Astrocyte of the spinal cord (primary cell): ENCODE data around the gene PCDHGA9.
"Not testable (repeated sequence)": the region's sequence is repeated elsewhere in the genome, so short reads cannot be mapped to it uniquely, and the experiment has no call there.

Experiments
- DNase-seq: peaks from one replicate; pipeline ENCODE4 v3.0.0; 2011; ENCODE audit warnings: low read depth, low spot score
- H3K4me3 ChIP-seq: 2 replicates; pipeline ENCODE4 v1.5.1; 2011; ENCODE audit warnings: low read depth, mild to moderate bottlenecking, low read length, moderate library complexity
- in situ Hi-C: cut with HindIII; loops from 2 replicates; pipeline ENCODE4 v1.10.0; 2017; ENCODE audit warnings: low sequenced_read_pairs
- TF ChIP-seq, protein P1 (sequence below): IDR thresholded peaks from 2 replicates; pipeline ENCODE4 v1.5.1; 2012; ENCODE audit warnings: low read depth, mild to moderate bottlenecking, low read length, inconsistent platforms

The PCDHGA9 gene

DNA sequence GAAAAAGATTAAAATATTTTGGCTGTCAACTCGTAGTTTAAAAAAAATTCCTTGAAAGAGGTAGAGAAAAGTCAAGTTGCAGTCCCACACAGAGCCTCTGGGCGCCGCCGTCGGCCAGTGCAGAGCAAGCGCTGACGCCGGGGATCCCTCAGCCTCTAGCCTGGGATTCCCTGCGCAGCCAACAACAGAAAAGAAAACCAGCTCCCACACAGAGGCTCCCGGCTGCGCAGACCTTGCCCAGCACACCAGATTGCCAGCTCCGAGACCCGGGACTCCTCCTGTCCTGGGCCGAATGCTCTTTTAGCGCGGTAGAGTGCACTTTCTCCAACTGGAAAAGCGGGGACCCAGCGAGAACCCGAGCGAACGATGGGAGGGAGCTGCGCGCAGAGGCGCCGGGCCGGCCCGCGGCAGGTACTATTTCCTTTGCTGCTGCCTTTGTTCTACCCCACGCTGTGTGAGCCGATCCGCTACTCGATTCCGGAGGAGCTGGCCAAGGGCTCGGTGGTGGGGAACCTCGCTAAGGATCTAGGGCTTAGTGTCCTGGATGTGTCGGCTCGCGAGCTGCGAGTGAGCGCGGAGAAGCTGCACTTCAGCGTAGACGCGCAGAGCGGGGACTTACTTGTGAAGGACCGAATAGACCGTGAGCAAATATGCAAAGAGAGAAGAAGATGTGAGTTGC, 15.1 kb downstream of the PCDHGA9 start, which contains the start of gene PCDHGB7:
Gene PCDHGB7 (plus strand): TSS at position 184 of the 679 bp plus-strand sequence. CDS start 183 bp downstream, at position 367.
- H3K4me3 ChIP-seq, result peak within 1 kb of the TSS; percentile 44
- peak; percentile 85 for DNase-seq
- in situ Hi-C loops, result not testable (repeated sequence)
- TF ChIP-seq, protein P1, sequence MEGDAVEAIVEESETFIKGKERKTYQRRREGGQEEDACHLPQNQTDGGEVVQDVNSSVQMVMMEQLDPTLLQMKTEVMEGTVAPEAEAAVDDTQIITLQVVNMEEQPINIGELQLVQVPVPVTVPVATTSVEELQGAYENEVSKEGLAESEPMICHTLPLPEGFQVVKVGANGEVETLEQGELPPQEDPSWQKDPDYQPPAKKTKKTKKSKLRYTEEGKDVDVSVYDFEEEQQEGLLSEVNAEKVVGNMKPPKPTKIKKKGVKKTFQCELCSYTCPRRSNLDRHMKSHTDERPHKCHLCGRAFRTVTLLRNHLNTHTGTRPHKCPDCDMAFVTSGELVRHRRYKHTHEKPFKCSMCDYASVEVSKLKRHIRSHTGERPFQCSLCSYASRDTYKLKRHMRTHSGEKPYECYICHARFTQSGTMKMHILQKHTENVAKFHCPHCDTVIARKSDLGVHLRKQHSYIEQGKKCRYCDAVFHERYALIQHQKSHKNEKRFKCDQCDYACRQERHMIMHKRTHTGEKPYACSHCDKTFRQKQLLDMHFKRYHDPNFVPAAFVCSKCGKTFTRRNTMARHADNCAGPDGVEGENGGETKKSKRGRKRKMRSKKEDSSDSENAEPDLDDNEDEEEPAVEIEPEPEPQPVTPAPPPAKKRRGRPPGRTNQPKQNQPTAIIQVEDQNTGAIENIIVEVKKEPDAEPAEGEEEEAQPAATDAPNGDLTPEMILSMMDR, result peak; percentile 84

DNA sequence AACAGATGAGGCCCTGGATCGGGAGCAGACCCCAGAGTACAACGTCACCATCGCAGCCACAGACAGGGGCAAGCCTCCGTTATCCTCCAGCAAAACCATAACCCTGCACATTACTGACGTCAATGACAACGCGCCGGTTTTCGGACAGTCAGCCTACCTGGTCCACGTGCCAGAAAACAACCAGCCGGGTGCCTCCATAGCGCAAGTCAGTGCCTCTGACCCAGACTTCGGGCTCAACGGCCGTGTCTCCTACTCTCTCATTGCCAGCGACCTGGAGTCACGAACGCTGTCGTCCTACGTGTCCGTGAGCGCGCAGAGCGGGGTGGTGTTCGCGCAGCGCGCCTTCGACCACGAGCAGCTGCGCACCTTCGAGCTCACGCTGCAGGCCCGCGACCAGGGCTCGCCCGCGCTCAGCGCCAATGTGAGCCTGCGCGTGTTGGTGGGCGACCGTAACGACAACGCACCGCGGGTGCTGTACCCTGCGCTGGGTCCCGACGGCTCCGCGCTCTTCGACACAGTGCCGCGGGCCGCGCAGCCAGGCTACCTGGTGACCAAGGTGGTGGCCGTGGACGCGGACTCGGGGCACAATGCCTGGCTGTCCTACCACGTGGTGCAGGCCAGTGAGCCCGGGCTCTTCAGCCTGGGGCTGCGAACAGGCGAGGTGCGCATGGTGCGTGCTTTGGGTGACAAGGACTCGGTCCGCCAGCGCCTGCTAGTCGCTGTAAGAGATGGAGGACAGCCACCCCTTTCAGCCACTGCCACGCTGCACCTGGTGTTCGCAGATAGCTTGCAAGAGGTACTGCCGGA, 16.7 kb downstream of the PCDHGA9 start:
- no peak for DNase-seq
- H3K4me3 ChIP-seq, result no peak overlapping the region
- in situ Hi-C loops, result no loop called here
- TF ChIP-seq, protein P1, result no peak

DNA sequence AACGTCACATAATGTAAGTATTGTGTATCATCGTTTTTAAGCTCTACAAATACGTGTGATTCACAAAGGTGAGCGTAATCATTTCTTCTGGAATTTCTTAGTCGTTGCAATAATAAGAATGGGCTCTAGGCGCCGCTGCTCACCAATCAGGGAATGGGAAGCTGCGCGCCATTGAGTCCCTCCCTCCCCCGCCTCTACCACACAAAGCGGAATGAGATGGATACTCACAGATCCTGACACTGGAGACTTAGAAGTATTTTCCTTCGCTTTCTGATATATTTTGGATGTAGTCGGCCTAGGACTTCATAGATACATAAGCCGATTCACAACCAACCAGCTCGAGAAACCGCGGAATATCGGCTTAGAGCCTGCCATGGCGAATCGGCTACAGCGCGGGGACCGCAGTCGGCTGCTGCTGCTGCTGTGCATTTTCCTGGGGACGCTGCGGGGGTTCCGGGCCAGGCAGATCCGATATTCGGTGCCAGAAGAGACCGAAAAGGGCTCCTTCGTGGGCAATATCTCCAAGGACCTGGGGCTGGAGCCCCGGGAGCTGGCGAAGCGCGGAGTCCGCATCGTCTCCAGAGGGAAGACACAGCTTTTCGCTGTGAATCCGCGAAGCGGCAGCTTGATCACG, 18.4 kb downstream of the PCDHGA9 start, which contains the start of gene PCDHGA11:
Gene PCDHGA11 (plus strand): TSS at position 197 of the 634 bp plus-strand sequence. CDS start 177 bp downstream, at position 374.
- peak within 1 kb of the TSS; percentile 52 for H3K4me3 ChIP-seq
- TF ChIP-seq, protein P1, result peak; percentile 59
- in situ Hi-C loops, result no loop called here
- peak; percentile 82 for DNase-seq

DNA sequence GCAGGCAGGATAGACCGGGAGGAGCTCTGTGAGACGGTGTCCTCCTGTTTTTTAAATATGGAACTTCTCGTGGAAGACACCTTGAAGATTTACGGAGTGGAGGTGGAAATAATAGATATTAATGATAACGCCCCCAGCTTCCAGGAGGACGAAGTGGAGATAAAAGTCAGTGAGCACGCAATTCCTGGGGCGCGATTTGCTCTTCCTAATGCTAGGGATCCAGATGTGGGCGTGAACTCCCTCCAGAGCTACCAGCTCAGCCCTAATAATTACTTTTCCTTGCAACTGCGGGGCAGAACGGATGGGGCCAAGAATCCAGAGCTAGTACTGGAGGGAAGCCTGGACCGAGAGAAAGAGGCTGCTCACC, 18.9 kb downstream of the PCDHGA9 start:
- H3K4me3 ChIP-seq, result peak overlapping the region; percentile 52
- DNase-seq, result no peak
- in situ Hi-C loops, result no loop called here
- TF ChIP-seq, protein P1, result no peak

DNA sequence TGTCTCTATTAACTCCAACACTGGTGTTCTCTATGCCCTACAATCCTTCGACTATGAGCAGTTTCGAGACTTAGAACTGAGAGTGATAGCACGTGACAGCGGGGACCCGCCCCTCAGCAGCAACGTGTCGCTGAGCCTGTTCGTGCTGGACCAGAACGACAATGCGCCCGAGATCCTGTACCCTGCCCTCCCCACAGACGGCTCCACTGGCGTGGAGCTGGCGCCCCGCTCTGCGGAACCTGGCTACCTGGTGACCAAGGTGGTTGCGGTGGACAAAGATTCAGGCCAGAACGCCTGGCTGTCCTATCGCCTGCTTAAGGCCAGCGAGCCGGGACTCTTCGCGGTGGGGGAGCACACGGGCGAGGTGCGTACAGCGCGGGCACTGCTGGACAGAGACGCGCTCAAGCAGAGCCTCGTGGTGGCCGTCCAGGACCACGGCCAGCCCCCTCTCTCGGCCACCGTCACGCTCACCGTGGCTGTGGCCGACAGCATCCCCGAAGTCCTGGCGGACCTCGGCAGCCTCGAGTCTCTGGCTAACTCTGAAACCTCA, 20.2 kb downstream of the PCDHGA9 start:
- DNase-seq, result no peak
- in situ Hi-C loops, result no loop called here
- TF ChIP-seq, protein P1, result no peak
- no peak overlapping the region for H3K4me3 ChIP-seq

DNA sequence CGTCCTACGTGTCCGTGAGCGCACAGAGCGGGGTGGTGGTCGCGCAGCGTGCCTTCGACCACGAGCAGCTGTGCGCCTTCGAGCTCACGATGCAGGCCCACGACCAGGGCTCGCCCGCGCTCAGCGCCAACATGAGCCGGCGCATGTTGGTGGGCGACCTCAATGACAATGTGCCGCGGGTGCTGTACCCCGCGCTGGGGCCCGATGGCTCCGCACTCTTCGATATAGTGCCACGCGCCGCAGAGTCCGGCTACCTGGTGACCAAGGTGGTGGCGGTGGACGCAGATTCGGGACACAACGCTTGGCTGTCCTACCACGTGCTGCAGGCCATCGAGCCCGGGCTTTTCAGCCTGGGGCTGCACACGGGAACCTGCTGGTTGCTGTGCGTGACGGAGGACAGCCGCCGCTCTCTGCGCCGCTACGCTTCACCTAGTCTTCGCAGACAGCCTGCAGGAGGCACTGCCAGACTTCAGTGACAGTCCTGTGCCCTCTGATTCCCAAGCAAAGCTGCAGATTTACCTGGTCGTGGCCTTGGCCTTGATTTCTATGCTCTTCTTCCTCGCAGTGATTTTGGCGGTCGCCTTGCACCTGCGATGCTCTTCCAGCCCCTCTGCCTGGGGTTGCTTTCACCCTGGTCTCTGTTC, 25.3 kb downstream of the PCDHGA9 start:
- TF ChIP-seq, protein P1, result no peak
- in situ Hi-C loops, result no loop called here
- no peak overlapping the region for H3K4me3 ChIP-seq
- DNase-seq, result no peak
